Cerebellar nuclear complex (tissue), 1 donor: Measurements from ENCODE around the gene PROSER3.
"Not testable (repeated sequence)": the region's sequence is repeated elsewhere in the genome, so short reads cannot be mapped to it uniquely, and the experiment has no call there.

ENCODE experiments used
- DNase-seq, 2 experiments: peaks; one replicate each; lab custom pipeline; 2025; lab: John Stamatoyannopoulos, UW

The PROSER3 gene

GRCh38 chr19:35792312-35792711, 34.3 kb downstream of the PROSER3 start:
- DNase-seq = no peak

DNA sequence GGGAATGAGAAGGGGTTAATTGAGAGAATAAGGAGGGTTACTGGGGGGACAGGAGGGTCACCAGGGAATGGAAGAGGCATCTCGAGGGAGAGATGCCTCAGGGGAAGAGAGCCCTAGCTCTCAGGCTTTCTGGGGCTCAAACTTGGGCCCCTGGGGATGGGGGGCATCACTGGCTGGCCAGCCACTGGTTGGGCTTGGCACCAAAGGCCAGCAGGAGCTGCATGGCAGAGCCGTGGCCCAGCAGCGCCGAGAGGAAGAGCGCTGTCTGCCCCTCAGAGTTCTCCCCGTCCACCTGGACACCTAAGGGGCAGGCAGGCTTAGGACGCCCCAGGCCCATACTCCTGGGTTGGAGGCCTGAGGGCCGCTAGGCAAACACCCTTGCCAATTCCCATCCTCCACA, 34.9 kb downstream of the PROSER3 start:
- DNase-seq = no peak

DNA sequence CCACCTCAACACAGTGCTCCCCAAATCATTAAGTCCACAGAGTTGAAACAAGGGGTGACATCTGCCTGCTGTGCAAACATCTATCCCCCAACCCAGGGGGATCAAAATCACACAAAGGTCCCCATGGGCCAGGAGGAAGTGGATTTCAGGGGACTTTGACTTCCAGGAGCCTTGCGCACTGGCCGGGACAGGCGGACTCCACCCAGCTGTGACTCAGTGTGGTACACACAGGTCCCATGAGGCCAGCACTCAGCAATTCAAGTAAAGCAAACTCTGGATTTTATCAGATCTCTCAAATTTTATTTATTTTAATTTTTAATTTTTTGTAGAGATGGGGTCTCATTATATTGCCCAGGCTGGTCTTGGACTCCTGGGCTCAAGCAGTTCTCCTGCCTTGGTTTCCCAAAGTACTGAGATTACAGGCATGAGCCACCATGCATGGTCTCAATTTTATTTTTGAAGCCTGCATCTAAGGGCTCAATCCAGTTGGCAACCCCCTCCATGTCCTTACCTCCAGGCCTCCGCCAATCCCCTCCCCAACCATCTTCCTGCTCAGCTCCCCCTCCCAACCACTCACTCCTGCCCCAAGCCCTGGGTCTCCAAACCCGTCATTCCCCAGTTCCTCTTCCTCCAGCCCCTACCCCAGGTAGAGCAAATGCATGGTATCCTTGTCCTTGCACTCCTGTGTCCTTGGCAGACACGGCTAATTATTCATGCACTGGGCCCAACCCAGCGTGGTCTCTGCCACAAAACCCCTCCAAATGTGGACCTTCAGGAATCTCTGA, 35.6 kb downstream of the PROSER3 start:
- no peak for DNase-seq

GRCh38 chr19:35795564-35795963, 37.6 kb downstream of the PROSER3 start:
- DNase-seq = not testable (repeated sequence)

- DNase-seq = no peak
Observed at GRCh38 chr19:35796645-35797542, 38.9 kb downstream of the PROSER3 start.

- DNase-seq = no peak
Observed at GRCh38 chr19:35797663-35798062, 39.7 kb downstream of the PROSER3 start.

DNA sequence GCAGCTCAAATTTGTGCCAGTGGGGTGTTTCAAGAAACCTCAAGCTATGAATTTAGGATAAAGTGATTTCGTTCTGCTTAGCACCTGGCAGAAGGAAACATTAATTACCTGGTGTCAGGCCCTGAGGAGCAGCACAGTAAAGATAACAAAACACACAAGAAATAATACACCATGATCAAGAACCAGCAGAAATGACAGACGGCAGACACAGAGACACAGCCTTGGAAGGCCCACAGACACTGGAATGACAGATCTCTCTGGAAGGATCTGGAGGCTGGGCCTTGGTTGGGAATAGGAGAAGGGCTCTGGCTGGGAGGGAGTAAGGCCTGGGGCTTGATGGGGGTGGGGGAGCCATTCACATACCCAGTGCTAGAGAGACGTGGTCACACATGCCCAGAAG, 43.9 kb downstream of the PROSER3 start:
- no peak for DNase-seq

GRCh38 chr19:35805526-35806102, 47.6 kb downstream of the PROSER3 start:
- no peak for DNase-seq

DNA sequence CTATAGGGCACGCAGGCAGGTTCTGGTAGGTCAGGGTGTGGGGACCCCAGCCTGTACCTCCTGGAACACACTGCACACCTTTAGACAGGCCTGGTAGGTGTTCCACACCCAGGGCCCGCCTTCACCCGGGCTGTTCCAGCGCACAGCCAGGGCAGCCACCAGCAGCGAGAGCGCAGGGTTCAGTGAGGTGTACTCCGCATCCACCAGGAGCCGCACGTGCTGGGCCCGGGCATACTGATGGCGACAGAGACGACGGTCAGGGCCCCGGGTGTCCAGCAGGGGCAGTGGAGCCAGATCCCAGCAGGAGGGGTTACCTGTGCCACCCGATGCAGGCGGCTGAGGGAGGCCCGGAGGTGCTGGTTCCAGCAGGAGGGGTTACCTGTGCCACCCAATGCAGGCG, 48.6 kb downstream of the PROSER3 start:
- DNase-seq = no peak

DNA sequence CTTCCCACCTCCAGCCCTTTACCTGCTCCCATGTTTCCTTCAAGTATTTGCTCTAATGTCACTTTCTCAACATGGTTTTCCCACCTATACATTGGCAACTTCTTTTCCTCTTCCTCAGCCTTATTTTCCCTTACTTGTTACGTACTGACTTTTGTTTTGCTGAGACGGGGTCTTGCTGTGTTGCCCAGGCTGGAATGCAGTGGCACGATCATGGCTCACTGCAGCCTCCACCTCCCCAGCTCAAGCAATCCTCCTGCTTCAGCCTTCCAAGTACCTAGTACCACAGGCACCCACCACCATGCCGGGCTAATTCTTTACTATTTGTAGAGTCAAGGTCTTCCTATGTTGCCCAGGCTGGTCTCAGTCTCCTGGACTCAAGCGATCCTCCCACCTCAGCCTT, 49.7 kb downstream of the PROSER3 start:
- DNase-seq = no peak

GRCh38 chr19:35811317-35812219, 53.6 kb downstream of the PROSER3 start:
- DNase-seq = no peak

- no peak for DNase-seq
Observed at GRCh38 chr19:35812220-35813042, 54.5 kb downstream of the PROSER3 start, which contains the start of gene PRODH2. PRODH2 (minus strand) TSS chr19:35812845; CDS start chr19:35812805, 40 bp downstream.

DNA sequence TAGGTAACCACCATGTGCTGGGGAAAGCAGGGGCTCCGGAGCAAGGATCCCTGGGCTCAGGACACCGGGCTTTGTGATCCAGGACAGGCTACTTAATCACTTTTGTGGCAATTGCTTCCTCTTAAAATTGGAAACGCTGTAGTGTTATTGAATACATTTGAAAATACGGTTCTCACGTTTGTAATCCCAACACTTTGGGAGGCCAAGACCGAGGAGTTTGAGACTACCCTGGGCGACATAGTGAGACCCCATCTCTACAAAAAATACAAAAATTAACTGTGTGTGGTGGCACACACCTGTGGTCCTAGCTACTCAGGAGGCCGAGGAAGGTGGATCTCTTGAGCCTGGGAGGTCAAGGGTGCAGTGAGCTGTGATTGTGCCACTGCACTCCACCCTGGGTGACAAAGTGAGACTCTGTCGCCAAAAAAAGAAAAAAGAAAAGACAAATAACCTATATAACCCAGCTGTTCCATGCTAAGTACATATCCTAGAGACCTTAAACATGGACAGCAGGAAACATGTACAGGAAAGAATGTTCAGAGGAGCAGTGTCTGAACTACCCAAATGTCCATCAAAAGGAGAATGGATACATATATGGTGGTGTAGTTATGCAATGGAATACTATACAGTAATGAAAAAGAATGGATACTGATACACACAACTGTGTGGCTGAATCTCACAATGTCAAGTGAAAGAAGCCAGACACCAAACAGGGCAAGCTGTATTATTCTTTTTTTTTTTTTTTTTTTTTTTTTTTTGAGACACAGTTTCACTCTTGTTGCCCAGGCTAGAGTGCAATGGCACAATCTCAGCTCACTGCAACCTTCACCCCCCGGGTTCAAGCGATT, 55.3 kb downstream of the PROSER3 start:
- DNase-seq = no peak

DNA sequence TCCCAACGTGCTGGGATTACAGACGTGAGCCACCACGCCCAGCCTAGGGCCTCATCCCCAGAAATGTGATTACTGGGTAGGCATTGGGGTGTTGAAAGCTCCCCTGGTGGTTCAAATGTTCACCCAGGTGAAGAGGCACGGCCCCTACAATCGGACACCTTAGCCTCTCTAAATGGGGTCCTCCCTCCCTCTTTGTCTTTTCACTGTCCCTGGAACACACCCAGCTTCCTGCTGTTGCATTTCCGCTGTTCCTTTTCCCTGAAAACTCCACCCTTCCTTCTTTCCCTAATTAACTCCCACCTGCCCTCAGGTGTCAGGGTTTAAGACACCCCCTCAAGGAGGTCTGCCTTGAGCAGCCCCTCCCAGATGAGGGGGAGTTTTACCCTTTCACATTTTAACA, 58.3 kb downstream of the PROSER3 start:
- no peak for DNase-seq

- DNase-seq = no peak
Observed at GRCh38 chr19:35816846-35817245, 58.9 kb downstream of the PROSER3 start.

- DNase-seq = no peak
Observed at GRCh38 chr19:35818445-35818844, 60.5 kb downstream of the PROSER3 start.
